ENCODE results near the gene EBI3. TPM values are rescaled to one million over a fixed set of nuclear protein-coding genes. Genes with fewer than 3 reads are reported as not detected.
"Not testable (repeated sequence)": the region's sequence is repeated elsewhere in the genome, so short reads cannot be mapped to it uniquely, and the experiment has no call there.

Gene EBI3
- total RNA-seq, 1 donor from 2014 or later, result not detected

DNA sequence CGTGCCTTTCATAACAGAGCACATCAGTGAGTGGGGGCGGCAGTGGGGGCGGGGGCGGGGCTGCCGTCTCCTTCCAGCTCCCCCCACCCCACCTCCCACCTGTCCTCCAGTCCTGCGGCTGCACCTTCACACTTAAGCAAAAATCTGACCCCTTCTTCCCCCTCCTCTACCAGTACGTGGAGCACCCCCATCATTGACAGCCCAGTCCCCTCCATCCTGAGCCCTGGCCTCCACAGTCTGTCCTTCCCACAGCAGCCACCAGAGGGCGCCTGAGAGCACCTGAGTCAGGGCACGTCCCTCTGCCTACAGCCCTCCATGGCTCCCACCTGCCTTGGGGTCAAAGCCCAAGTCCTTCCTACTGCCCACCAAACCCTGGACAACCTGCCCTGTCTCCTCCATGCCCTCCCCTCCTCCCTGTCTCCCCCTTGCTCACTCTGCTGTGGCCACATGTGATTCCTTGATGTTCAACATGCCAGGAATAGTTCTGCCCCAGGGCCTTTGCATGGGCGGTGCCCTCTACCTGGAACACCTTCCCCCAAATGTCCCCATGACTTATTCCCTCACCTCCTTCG, 4.0 kb downstream of the EBI3 start:
- H3K4me1 ChIP-seq, result no peaks in the 10 kb centered on the region
- no peak overlapping the region for H2AFZ ChIP-seq (replicated peaks)
- no peaks in the 10 kb centered on the region for H3K9me3 ChIP-seq (ENCODE audit: low read depth)
- peak; percentile 52 for DNase-seq (ENCODE audit: low spot score)
- H3K27me3 ChIP-seq, result no peaks in the 10 kb centered on the region
- H3K4me3 Mint-ChIP-seq, result no peak overlapping the region
- H3K4me1 Mint-ChIP-seq, result no peaks in the 10 kb centered on the region
- no peaks in the 10 kb centered on the region for H3K36me3 Mint-ChIP-seq
- H3K9ac ChIP-seq, result no peak overlapping the region
- no peak overlapping the region for H3K4me3 ChIP-seq
- TF ChIP-seq EZH2phosphoT487 (IDR thresholded peaks at IDR 0.05) (no peak), EZH2 (IDR thresholded peaks at IDR 0.05) (no peak)
- TF ChIP-seq, protein P1, sequence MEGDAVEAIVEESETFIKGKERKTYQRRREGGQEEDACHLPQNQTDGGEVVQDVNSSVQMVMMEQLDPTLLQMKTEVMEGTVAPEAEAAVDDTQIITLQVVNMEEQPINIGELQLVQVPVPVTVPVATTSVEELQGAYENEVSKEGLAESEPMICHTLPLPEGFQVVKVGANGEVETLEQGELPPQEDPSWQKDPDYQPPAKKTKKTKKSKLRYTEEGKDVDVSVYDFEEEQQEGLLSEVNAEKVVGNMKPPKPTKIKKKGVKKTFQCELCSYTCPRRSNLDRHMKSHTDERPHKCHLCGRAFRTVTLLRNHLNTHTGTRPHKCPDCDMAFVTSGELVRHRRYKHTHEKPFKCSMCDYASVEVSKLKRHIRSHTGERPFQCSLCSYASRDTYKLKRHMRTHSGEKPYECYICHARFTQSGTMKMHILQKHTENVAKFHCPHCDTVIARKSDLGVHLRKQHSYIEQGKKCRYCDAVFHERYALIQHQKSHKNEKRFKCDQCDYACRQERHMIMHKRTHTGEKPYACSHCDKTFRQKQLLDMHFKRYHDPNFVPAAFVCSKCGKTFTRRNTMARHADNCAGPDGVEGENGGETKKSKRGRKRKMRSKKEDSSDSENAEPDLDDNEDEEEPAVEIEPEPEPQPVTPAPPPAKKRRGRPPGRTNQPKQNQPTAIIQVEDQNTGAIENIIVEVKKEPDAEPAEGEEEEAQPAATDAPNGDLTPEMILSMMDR (IDR thresholded peaks at IDR 0.05), result peak; percentile 72
- no peaks in the 10 kb centered on the region for H4K20me1 ChIP-seq (ENCODE audit: low read depth)
- H3K36me3 ChIP-seq, result no peaks in the 10 kb centered on the region
- no peak overlapping the region for H3K27ac Mint-ChIP-seq
- no peaks in the 10 kb centered on the region for H3K9me3 Mint-ChIP-seq
- H3K27ac ChIP-seq, result no peak overlapping the region
- peaks cover 13% of the 10 kb centered on the region for H3K27me3 Mint-ChIP-seq (ENCODE audit: insufficient read depth, low read depth)
- no peak overlapping the region for H3K4me2 ChIP-seq
- H3K79me2 ChIP-seq (ENCODE audit: low read depth), result no peaks in the 10 kb centered on the region
- H3F3A ChIP-seq (ENCODE audit: low read depth), result peaks cover 4% of the 10 kb centered on the region

GRCh38 chr19:4234142-4234861, 5.0 kb downstream of the EBI3 start:
- H3K27ac ChIP-seq, result no peak overlapping the region
- Mint-ChIP-seq H3K9me3 (no peaks in the 10 kb centered on the region), H3K4me3 (no peak overlapping the region), H3K4me1 (no peaks in the 10 kb centered on the region), H3K27me3 (ENCODE audit: insufficient read depth, low read depth) (peaks cover 15% of the 10 kb centered on the region), H3K36me3 (no peaks in the 10 kb centered on the region), H3K27ac (no peak overlapping the region)
- no peak overlapping the region for H3K4me2 ChIP-seq
- H3K4me1 ChIP-seq, result no peaks in the 10 kb centered on the region
- no peak for DNase-seq (ENCODE audit: low spot score)
- H3K4me3 ChIP-seq, result no peak overlapping the region
- H3K79me2 ChIP-seq (ENCODE audit: low read depth), result no peaks in the 10 kb centered on the region
- H3K27me3 ChIP-seq, result no peaks in the 10 kb centered on the region
- H3F3A ChIP-seq (ENCODE audit: low read depth), result no peaks in the 10 kb centered on the region
- no peaks in the 10 kb centered on the region for H4K20me1 ChIP-seq (ENCODE audit: low read depth)
- H2AFZ ChIP-seq (replicated peaks), result peak overlapping the region; percentile 6
- no peak overlapping the region for H3K9ac ChIP-seq
- no peaks in the 10 kb centered on the region for H3K9me3 ChIP-seq (ENCODE audit: low read depth)
- no peaks in the 10 kb centered on the region for H3K36me3 ChIP-seq
- no peak for TF ChIP-seq EZH2phosphoT487 (IDR thresholded peaks at IDR 0.05)
- no peak for TF ChIP-seq EZH2 (IDR thresholded peaks at IDR 0.05)
- TF ChIP-seq, protein P1 (IDR thresholded peaks at IDR 0.05), result no peak

DNA sequence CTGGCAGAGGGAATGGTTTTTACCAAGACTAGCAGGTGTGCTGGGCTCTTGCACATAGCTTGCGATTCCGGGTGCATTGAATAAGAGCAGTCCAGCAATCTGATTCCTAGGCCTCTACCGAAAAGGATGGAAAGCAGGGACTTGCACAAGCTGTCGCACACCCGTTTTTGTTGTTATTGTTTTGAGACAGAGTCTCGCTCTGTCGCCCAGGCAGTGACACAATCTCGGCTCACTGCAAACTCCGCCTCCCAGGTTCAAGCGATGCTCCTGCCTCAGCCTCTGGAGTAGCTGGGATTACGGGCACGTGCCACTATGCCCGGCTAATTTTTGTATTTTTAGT, 5.5 kb downstream of the EBI3 start:
- Histone ChIP-seq H3K4me2 (no peak overlapping the region), H3K9ac (no peak overlapping the region), H4K20me1 (ENCODE audit: low read depth) (no peaks in the 10 kb centered on the region), H3K9me3 (ENCODE audit: low read depth) (no peaks in the 10 kb centered on the region), H3K4me1 (no peaks in the 10 kb centered on the region), H3F3A (ENCODE audit: low read depth) (no peaks in the 10 kb centered on the region), H2AFZ (replicated peaks) (peak overlapping the region; percentile 6), H3K27me3 (no peaks in the 10 kb centered on the region), H3K36me3 (no peaks in the 10 kb centered on the region), H3K79me2 (ENCODE audit: low read depth) (no peaks in the 10 kb centered on the region), H3K27ac (no peak overlapping the region), H3K4me3 (no peak overlapping the region)
- Mint-ChIP-seq H3K4me1 (no peaks in the 10 kb centered on the region), H3K36me3 (no peaks in the 10 kb centered on the region), H3K9me3 (no peaks in the 10 kb centered on the region), H3K4me3 (no peak overlapping the region), H3K27me3 (ENCODE audit: insufficient read depth, low read depth) (peaks cover 15% of the 10 kb centered on the region), H3K27ac (no peak overlapping the region)
- no peak for DNase-seq (ENCODE audit: low spot score)
- no peak for TF ChIP-seq EZH2phosphoT487 (IDR thresholded peaks at IDR 0.05)
- TF ChIP-seq, protein P1 (IDR thresholded peaks at IDR 0.05), result no peak
- TF ChIP-seq EZH2 (IDR thresholded peaks at IDR 0.05), result no peak

- not testable (repeated sequence) for H3K79me2 ChIP-seq (ENCODE audit: low read depth); H3K4me3 Mint-ChIP-seq; H4K20me1 ChIP-seq (ENCODE audit: low read depth)
Observed at GRCh38 chr19:4237510-4237909, 8.2 kb downstream of the EBI3 start.

More at GRCh38 chr19:4237510-4237909, 8.2 kb downstream of the EBI3 start:
- H3K36me3 ChIP-seq; H3K9me3 Mint-ChIP-seq; H3K9me3 ChIP-seq (ENCODE audit: low read depth); H3F3A ChIP-seq (ENCODE audit: low read depth); H3K27me3 ChIP-seq; H3K4me3 ChIP-seq; H3K27ac Mint-ChIP-seq; H3K9ac ChIP-seq; DNase-seq (ENCODE audit: low spot score); H3K4me2 ChIP-seq; H3K27ac ChIP-seq; H3K4me1 Mint-ChIP-seq; H3K4me1 ChIP-seq; H3K36me3 Mint-ChIP-seq; H2AFZ ChIP-seq (replicated peaks): not testable (repeated sequence)
- H3K27me3 Mint-ChIP-seq (ENCODE audit: insufficient read depth, low read depth), result peaks cover 19% of the 10 kb centered on the region

Measured in neural progenitor cell (in vitro differentiated cells).